MCF 10A (cell line): Measurements from ENCODE around the gene DEDD. TPM values are rescaled to one million over a fixed set of nuclear protein-coding genes. Genes with fewer than 3 reads are reported as not detected.
"Not testable (repeated sequence)": the region's sequence is repeated elsewhere in the genome, so short reads cannot be mapped to it uniquely, and the experiment has no call there.

Source experiments
- BruUV-seq: library from RNA; stranded (reverse); fragments of 400-500 nt; replicated peaks from 2 replicates; lab custom pipeline; 2021; lab: Mats Ljungman, UMichigan
- CTCF ChIA-PET: fragments of 300-600 bp; sonication (Branson Sonifier 250); formaldehyde crosslinking; extraction: SDS; loops from one replicate; lab custom pipeline; 2021; ENCODE audit warnings: antibody characterized with exemption, inconsistent platforms; lab: Yijun Ruan, JAX
- POLR2A ChIA-PET: fragments of 300-600, 350-650 bp; sonication (Branson Sonifier 250); formaldehyde crosslinking; extraction: SDS; loops from one replicate; lab custom pipeline; 2020; ENCODE audit warnings: antibody characterized with exemption, inconsistent platforms; lab: Yijun Ruan, JAX
- DNase-seq: peaks from one replicate; pipeline ENCODE4 v3.0.0-alpha.2; 2018; ENCODE audit not compliant: unreplicated experiment
- H3K27ac Mint-ChIP-seq: one replicate; pipeline ENCODE4 v1.8.0; 2022; ENCODE audit warnings: mild to moderate bottlenecking, low read depth, mixed read lengths; ENCODE audit not compliant: unreplicated experiment
- H3K27me3 Mint-ChIP-seq: one replicate; pipeline ENCODE4 v1.8.0; 2022; ENCODE audit warnings: mixed read lengths; ENCODE audit not compliant: insufficient read depth, unreplicated experiment
- H3K36me3 Mint-ChIP-seq: one replicate; pipeline ENCODE4 v1.8.0; 2022; ENCODE audit warnings: mild to moderate bottlenecking, moderate library complexity, mixed read lengths; ENCODE audit not compliant: insufficient read depth, unreplicated experiment
- H3K4me1 Mint-ChIP-seq: one replicate; pipeline ENCODE4 v1.8.0; 2022; ENCODE audit warnings: mixed read lengths; ENCODE audit not compliant: insufficient read depth, unreplicated experiment
- H3K4me3 Mint-ChIP-seq: one replicate; pipeline ENCODE4 v1.8.0; 2022; ENCODE audit warnings: mild to moderate bottlenecking, moderate library complexity, mixed read lengths; ENCODE audit not compliant: unreplicated experiment
- H3K9me3 Mint-ChIP-seq: one replicate; pipeline ENCODE4 v1.8.0; 2022; ENCODE audit warnings: mixed read lengths; ENCODE audit not compliant: unreplicated experiment
- CTCF ChIP-seq: fragments of 200-600 bp; IDR thresholded peaks from one replicate; pipeline ENCODE4 v1.8.0; 2022; ENCODE audit warnings: antibody characterized with exemption, mild to moderate bottlenecking; ENCODE audit not compliant: unreplicated experiment
- intact Hi-C: fragments of 100-400 bp; cut with micrococcal nuclease; formaldehyde crosslinking; loops from 2 replicates; pipeline ENCODE4 v1.14.1; 2022
- total RNA-seq: library from RNA; stranded (reverse); gene quantifications from 2 replicates; pipeline ENCODE4 v1.2.3, GENCODE V29; 2022

The DEDD gene
- total RNA-seq, 1 experiment from 2014 or later, result 73.6 TPM

- intact Hi-C loops, result no loop called here
- ChIA-PET CTCF (interaction anchor here (0.5 to 1.5 kb wide), 11 partner anchors 18 to 398 kb away, joined by 3 to 5 read pairs (median 3); no protein-coding TSS in a partner anchor), POLR2A (interaction anchor here (1.1 to 2.2 kb wide), 5 partner anchors 16 to 169 kb away, joined by 4 to 17 read pairs (median 4); partner anchors contain the start of gene F11R)
- Mint-ChIP-seq H3K4me1 (peaks cover 30% of the 10 kb centered on the region), H3K36me3 (peaks cover 78% of the 10 kb centered on the region), H3K4me3 (no peak overlapping the region), H3K27ac (no peak overlapping the region), H3K27me3 (no peaks in the 10 kb centered on the region), H3K9me3 (no peaks in the 10 kb centered on the region)
- TF ChIP-seq CTCF, result no peak
- BruUV-seq, result no TSS peak
- DNase-seq, result no peak
Observed at GRCh38 chr1:161121042-161121650, 11.3 kb downstream of the DEDD start.

- intact Hi-C loops, result loop anchor here (2.0 kb wide), 1 partner anchor 48 kb away; the partner anchor contains the start of gene PPOX
- TF ChIP-seq CTCF, result peak; percentile 43
- no TSS peak for BruUV-seq
- no peaks in the 10 kb centered on the region for H3K9me3 Mint-ChIP-seq
- H3K36me3 Mint-ChIP-seq, result peaks cover 76% of the 10 kb centered on the region
- no peaks in the 10 kb centered on the region for H3K27me3 Mint-ChIP-seq
- DNase-seq, result peak; percentile 90
- peak overlapping the region; percentile 95 for H3K27ac Mint-ChIP-seq
- ChIA-PET CTCF (interaction anchor here (0.6 to 2.5 kb wide), 7 partner anchors 14 to 58 kb away, joined by 3 to 6 read pairs (median 4); no protein-coding TSS in a partner anchor), POLR2A (interaction anchor here (0.9 to 6.9 kb wide), 9 partner anchors 22 to 174 kb away, joined by 4 to 112 read pairs (median 29); partner anchors contain the start of genes F11R, KLHDC9, PPOX and UFC1)
- H3K4me1 Mint-ChIP-seq, result peaks cover 39% of the 10 kb centered on the region
- H3K4me3 Mint-ChIP-seq, result peak overlapping the region; percentile 97
Observed at GRCh38 chr1:161119092-161119903, 13.2 kb downstream of the DEDD start.

- POLR2A ChIA-PET, result interaction anchor here (0.6 to 6.9 kb wide), 27 partner anchors 9 to 1020 kb away, joined by 3 to 112 read pairs (median 5); partner anchors contain the start of genes F11R, KLHDC9, NDUFS2 and PPOX
- no peaks in the 10 kb centered on the region for H3K27me3 Mint-ChIP-seq
- CTCF ChIA-PET, result interaction anchor here (0.6 to 4.6 kb wide), 16 partner anchors 15 to 288 kb away, joined by 3 to 30 read pairs (median 4); partner anchors contain the start of genes DEDD, KLHDC9, PPOX and USF1
- intact Hi-C loops, result loop anchor here (2.0 kb wide), 1 partner anchor 49 kb away; the partner anchor contains the start of gene PPOX
- H3K4me1 Mint-ChIP-seq, result peaks cover 50% of the 10 kb centered on the region
- peaks cover 68% of the 10 kb centered on the region for H3K36me3 Mint-ChIP-seq
- H3K4me3 Mint-ChIP-seq, result peak within 1 kb of the TSS; percentile 97
- no TSS peak for BruUV-seq
- peak; percentile 85 for DNase-seq
- H3K27ac Mint-ChIP-seq, result peak within 1 kb of the TSS; percentile 95
- no peak for TF ChIP-seq CTCF
- H3K9me3 Mint-ChIP-seq, result no peaks in the 10 kb centered on the region
Observed at GRCh38 chr1:161117759-161118581, 14.5 kb downstream of the DEDD start, which contains the start of the genes NIT1 and PFDN2. Gene NIT1, plus strand, starts transcription at chr1:161118105. Its CDS starts 72 bp downstream, at chr1:161118177. Gene PFDN2, minus strand, starts transcription at chr1:161118037. Its CDS starts 11 bp downstream, at chr1:161118026.

GRCh38 chr1:161115961-161116360 lies 16.5 kb downstream of the DEDD start:
- BruUV-seq, H3K9me3 Mint-ChIP-seq, H3K27me3 Mint-ChIP-seq, DNase-seq: not testable (repeated sequence)
- H3K36me3 Mint-ChIP-seq, result peaks cover 54% of the 10 kb centered on the region
- peak overlapping the region; percentile 88 for H3K27ac Mint-ChIP-seq
- POLR2A ChIA-PET, result interaction anchor here (0.7 to 6.9 kb wide), 11 partner anchors 10 to 401 kb away, joined by 3 to 112 read pairs (median 12); partner anchors contain the start of genes B4GALT3, F11R, PPOX and USP21
- CTCF ChIA-PET, result interaction anchor here (0.6 to 4.6 kb wide), 7 partner anchors 18 to 86 kb away, joined by 3 to 30 read pairs (median 7); partner anchors contain the start of genes KLHDC9 and PPOX
- H3K4me1 Mint-ChIP-seq, result peaks cover 57% of the 10 kb centered on the region
- H3K4me3 Mint-ChIP-seq, result peak overlapping the region; percentile 97
- intact Hi-C loops, result loop anchor here (1.0 kb wide), 2 partner anchors 16 to 42 kb away; partner anchors contain the start of gene DEDD
